Measurements from ENCODE around the gene LMTK3.
A peak's percentile ranks its signal among the peaks of the same experiment; 100 is the strongest.

The LMTK3 gene

GRCh38 chr19:48484931-48485612, 26.6 kb downstream of the LMTK3 start:
- DNase-seq = no peak

GRCh38 chr19:48484247-48484893, 27.3 kb downstream of the LMTK3 start:
- no peak for DNase-seq

- no peak for DNase-seq
These were observed 28.3 kb downstream of the LMTK3 start for GRCh38 chr19:48483301-48483700.

GRCh38 chr19:48481846-48482639, 29.6 kb downstream of the LMTK3 start:
- no peak for DNase-seq

GRCh38 chr19:48480558-48481500, 30.8 kb downstream of the LMTK3 start:
- DNase-seq = no peak

GRCh38 chr19:48480183-48480557, 31.5 kb downstream of the LMTK3 start:
- DNase-seq = no peak

GRCh38 chr19:48479686-48480085, 31.9 kb downstream of the LMTK3 start:
- no peak for DNase-seq

GRCh38 chr19:48478339-48479256, 33.0 kb downstream of the LMTK3 start:
- no peak for DNase-seq

- no peak for DNase-seq
These were observed 33.8 kb downstream of the LMTK3 start for GRCh38 chr19:48477698-48478338.

GRCh38 chr19:48477067-48477685, 34.5 kb downstream of the LMTK3 start:
- no peak for DNase-seq

- DNase-seq = no peak
These were observed 35.5 kb downstream of the LMTK3 start for GRCh38 chr19:48476176-48476575.

GRCh38 chr19:48475369-48476068, 36.1 kb downstream of the LMTK3 start:
- DNase-seq = no peak

- DNase-seq = no peak
These were observed 37.5 kb downstream of the LMTK3 start for GRCh38 chr19:48474084-48474592.

- no peak for DNase-seq
These were observed 38.3 kb downstream of the LMTK3 start for GRCh38 chr19:48473161-48473966.

GRCh38 chr19:48471836-48472235, 39.8 kb downstream of the LMTK3 start:
- DNase-seq = no peak

GRCh38 chr19:48470856-48471255, 40.8 kb downstream of the LMTK3 start:
- DNase-seq = no peak

GRCh38 chr19:48469934-48470680, 41.5 kb downstream of the LMTK3 start:
- no peak for DNase-seq

GRCh38 chr19:48469289-48469881, 42.2 kb downstream of the LMTK3 start, which contains the start of gene CYTH2:
CYTH2 (plus strand) TSS chr19:48469369; CDS start chr19:48469508, 139 bp downstream.
- DNase-seq = peak; percentile 38 to 53
